DOHH2 (cell line): Measurements from ENCODE around the gene CCDC89.

ENCODE experiments used
- H3F3A ChIP-seq: fragments of 200-600 bp; sonication (generic), shearing (Covaris generic); 2 replicates; pipeline ENCODE4 v1.6.0; 2016; ENCODE audit warnings: antibody characterized with exemption, mild to moderate bottlenecking; ENCODE audit not compliant: control insufficient read depth, insufficient read depth
- H3K27ac ChIP-seq: fragments of 200-600 bp; sonication (generic); 2 replicates; pipeline ENCODE4 v1.5.1; 2014; ENCODE audit warnings: low read depth, mild to moderate bottlenecking, low read length, moderate library complexity
- H3K27me3 ChIP-seq: fragments of 200-600 bp; sonication (generic); 2 replicates; pipeline ENCODE4 v1.6.1; 2014; ENCODE audit warnings: mild to moderate bottlenecking, low read length, mixed read lengths; ENCODE audit not compliant: control insufficient read depth
- H3K36me3 ChIP-seq: fragments of 200-600 bp; sonication (generic); 2 replicates; pipeline ENCODE4 v1.6.1; 2014; ENCODE audit warnings: mild to moderate bottlenecking, low read length, moderate library complexity, mixed read lengths; ENCODE audit not compliant: control insufficient read depth
- H3K4me1 ChIP-seq: fragments of 200-600 bp; sonication (generic); 2 replicates; pipeline ENCODE4 v1.6.1; 2014; ENCODE audit warnings: mild to moderate bottlenecking, low read length, mixed read lengths; ENCODE audit not compliant: control insufficient read depth
- H3K4me2 ChIP-seq: fragments of 200-600 bp; sonication (generic); 2 replicates; pipeline ENCODE4 v1.6.0; 2014; ENCODE audit warnings: mild to moderate bottlenecking, low read length, moderate library complexity
- H3K4me3 ChIP-seq: fragments of 200-600 bp; sonication (generic); 2 replicates; pipeline ENCODE4 v1.5.1; 2014; ENCODE audit warnings: mild to moderate bottlenecking, low read length, mixed read lengths
- H3K79me2 ChIP-seq: fragments of 200-600 bp; sonication (generic); 2 replicates; pipeline ENCODE4 v1.6.1; 2014; ENCODE audit warnings: mild to moderate bottlenecking, low read length, mixed read lengths; ENCODE audit not compliant: control insufficient read depth
- H3K9me2 ChIP-seq: fragments of 200-600 bp; sonication (generic); replicated peaks from 2 replicates; pipeline ENCODE4 v1.6.1; 2014; ENCODE audit warnings: mild to moderate bottlenecking, low read length, mixed read lengths; ENCODE audit not compliant: control insufficient read depth
- H3K9me3 ChIP-seq: fragments of 200-600 bp; sonication (generic); 2 replicates; pipeline ENCODE4 v1.6.1; 2014; ENCODE audit warnings: antibody characterized with exemption, low read length, mixed read lengths; ENCODE audit not compliant: control insufficient read depth, insufficient read depth
- H4K20me1 ChIP-seq: fragments of 200-600 bp; sonication (generic); 2 replicates; pipeline ENCODE4 v1.6.0; 2014; ENCODE audit warnings: low read depth, mild to moderate bottlenecking, antibody characterized with exemption, low read length, moderate library complexity; ENCODE audit not compliant: control insufficient read depth, insufficient read depth
- EZH2phosphoT487 ChIP-seq: fragments of 200-600 bp; sonication (generic); IDR thresholded peaks from 2 replicates; pipeline ENCODE4 v1.6.1; 2017; ENCODE audit warnings: borderline replicate concordance, mild to moderate bottlenecking, antibody characterized with exemption, low read length, moderate library complexity, mixed read lengths
- TF ChIP-seq, protein P1 (sequence below): fragments of 200-600 bp; sonication (generic); IDR thresholded peaks from one replicate; pipeline ENCODE4 v1.5.1; 2014; ENCODE audit warnings: antibody characterized with exemption, mild to moderate bottlenecking, low read depth, low read length; ENCODE audit not compliant: poor library complexity, severe bottlenecking

The CCDC89 gene

DNA sequence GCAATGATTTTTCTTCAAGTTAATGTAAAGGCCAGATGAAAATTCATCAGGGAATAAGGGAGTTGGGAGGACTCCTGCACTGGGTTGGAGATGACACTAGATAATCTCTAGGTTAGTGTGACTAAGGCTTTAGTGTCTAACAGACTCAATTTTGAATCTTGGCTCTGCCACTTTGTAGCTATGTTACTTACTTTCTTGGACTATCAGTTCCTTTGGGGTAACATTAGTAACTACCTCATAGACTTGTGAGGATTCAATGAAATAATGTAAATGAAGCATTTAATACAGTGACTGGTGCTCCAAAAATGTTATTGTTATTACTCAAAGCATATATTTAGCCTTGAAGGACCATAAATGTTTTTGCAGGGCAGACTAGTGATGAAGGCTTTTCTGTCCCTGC lies 9.6 kb upstream of the CCDC89 start:
- Histone ChIP-seq H3K4me2 (no peak overlapping the region), H3K9me3 (no peaks in the 10 kb centered on the region), H3K27me3 (peaks cover 15% of the 10 kb centered on the region), H3K4me1 (no peaks in the 10 kb centered on the region), H3K9me2 (no peaks in the 10 kb centered on the region), H3K27ac (no peak overlapping the region), H3K36me3 (no peaks in the 10 kb centered on the region), H3K79me2 (no peaks in the 10 kb centered on the region), H4K20me1 (no peaks in the 10 kb centered on the region), H3K4me3 (no peak overlapping the region), H3F3A (no peaks in the 10 kb centered on the region)
- no peak for TF ChIP-seq EZH2phosphoT487
- TF ChIP-seq, protein P1, sequence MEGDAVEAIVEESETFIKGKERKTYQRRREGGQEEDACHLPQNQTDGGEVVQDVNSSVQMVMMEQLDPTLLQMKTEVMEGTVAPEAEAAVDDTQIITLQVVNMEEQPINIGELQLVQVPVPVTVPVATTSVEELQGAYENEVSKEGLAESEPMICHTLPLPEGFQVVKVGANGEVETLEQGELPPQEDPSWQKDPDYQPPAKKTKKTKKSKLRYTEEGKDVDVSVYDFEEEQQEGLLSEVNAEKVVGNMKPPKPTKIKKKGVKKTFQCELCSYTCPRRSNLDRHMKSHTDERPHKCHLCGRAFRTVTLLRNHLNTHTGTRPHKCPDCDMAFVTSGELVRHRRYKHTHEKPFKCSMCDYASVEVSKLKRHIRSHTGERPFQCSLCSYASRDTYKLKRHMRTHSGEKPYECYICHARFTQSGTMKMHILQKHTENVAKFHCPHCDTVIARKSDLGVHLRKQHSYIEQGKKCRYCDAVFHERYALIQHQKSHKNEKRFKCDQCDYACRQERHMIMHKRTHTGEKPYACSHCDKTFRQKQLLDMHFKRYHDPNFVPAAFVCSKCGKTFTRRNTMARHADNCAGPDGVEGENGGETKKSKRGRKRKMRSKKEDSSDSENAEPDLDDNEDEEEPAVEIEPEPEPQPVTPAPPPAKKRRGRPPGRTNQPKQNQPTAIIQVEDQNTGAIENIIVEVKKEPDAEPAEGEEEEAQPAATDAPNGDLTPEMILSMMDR: no peak

DNA sequence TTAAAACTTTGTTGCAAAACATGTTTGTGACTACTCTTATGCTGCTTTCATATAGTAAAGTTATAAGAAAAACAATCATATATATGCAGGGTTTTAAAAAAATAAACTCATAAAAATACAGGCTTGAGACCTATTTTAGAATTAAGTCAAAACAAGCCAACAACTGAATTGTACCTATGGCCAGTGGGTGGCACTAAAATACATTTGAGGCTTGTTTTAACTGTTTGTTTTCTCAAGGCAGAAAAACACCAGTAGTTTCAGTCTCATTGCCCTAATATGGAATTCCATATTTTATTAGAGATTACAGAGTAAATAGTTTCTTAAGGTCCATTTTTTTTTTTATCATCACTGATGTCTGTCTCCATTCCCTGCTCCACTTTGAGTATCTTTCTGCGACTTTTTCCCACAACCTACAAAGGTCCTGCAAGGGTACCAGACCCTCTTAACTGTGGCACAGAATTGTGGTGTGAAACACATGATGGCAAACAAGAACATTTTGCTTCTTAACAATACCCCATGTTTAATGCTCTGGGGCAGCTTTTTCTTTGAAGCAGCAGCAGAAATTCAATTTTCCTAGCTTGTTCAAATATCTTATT lies 8.5 kb upstream of the CCDC89 start:
- H3K9me2 ChIP-seq: no peaks in the 10 kb centered on the region
- H3K4me1 ChIP-seq: no peaks in the 10 kb centered on the region
- H3K4me3 ChIP-seq: no peak overlapping the region
- H3F3A ChIP-seq: no peaks in the 10 kb centered on the region
- H3K4me2 ChIP-seq: no peak overlapping the region
- no peak overlapping the region for H3K27ac ChIP-seq
- H4K20me1 ChIP-seq: no peaks in the 10 kb centered on the region
- no peaks in the 10 kb centered on the region for H3K79me2 ChIP-seq
- TF ChIP-seq, protein P1: peak; percentile 64
- TF ChIP-seq EZH2phosphoT487: no peak
- H3K9me3 ChIP-seq: no peaks in the 10 kb centered on the region
- no peaks in the 10 kb centered on the region for H3K36me3 ChIP-seq
- H3K27me3 ChIP-seq: peaks cover 15% of the 10 kb centered on the region

DNA sequence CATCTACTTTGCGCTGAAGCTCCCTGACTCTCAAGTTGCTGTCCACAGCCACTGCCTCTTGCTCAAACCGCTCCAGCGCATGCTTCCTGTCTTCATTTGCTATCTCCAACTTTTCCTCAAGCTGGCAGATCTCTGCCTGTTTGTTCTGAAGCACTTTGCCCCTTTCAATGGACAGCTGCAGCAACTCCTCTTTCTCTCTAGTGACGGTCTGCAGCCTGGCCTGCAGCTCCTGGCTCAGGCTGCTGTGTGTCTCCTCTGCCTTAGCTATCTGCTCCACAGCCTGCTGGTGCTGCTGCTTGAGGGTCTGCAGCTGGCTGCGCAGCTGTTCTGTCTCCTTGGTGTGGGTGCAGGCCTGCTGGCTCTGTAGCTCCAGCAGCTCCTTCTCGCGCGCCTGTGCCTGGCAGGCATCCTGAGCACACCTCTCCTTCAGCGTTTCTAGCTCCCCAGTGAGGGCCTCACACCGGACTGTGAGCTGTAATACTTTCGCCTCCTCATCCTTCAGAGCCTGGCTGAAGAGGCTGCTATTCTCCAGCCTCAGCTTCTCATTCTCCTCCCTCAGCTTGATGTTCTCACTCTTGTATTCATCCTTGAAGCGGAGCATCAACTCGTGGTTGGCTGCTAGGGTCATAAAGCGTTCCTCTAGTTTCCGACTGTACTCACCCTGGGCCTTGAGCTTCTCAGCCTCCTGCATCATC lies 723 bp downstream of the CCDC89 start:
- Histone ChIP-seq H3K36me3 (no peaks in the 10 kb centered on the region), H3K79me2 (no peaks in the 10 kb centered on the region), H3K27ac (no peak overlapping the region), H3K4me1 (peaks cover 15% of the 10 kb centered on the region), H3K27me3 (peaks cover 4% of the 10 kb centered on the region), H3K4me2 (no peak overlapping the region), H3K4me3 (no peak overlapping the region), H4K20me1 (no peaks in the 10 kb centered on the region), H3K9me3 (0 out of 2 replicates have a peak, but pooled peaks cover 3% of the 10 kb centered on the region), H3K9me2 (no peaks in the 10 kb centered on the region), H3F3A (no peaks in the 10 kb centered on the region)
- TF ChIP-seq, protein P1: no peak
- no peak for TF ChIP-seq EZH2phosphoT487
